Neural cell (in vitro differentiated cells): ENCODE results near the gene NDUFV2. TPM values are rescaled to one million over a fixed set of nuclear protein-coding genes. Genes with fewer than 3 reads are reported as not detected.

Source experiments
- H2AFZ ChIP-seq: fragments of 200-600, 300-800 bp; sonication (generic), shearing (Covaris generic); 2 replicates; pipeline ENCODE4 v1.6.0; 2014; ENCODE audit warnings: low read depth, mild to moderate bottlenecking, antibody characterized with exemption, low read length, moderate library complexity
- H3F3A ChIP-seq: fragments of 200-600 bp; shearing (Covaris generic); 2 replicates; pipeline ENCODE4 v1.6.1; 2016; ENCODE audit warnings: mild to moderate bottlenecking, moderate library complexity, mixed read lengths, antibody characterized with exemption, low read length; ENCODE audit not compliant: insufficient read depth, poor library complexity, severe bottlenecking
- H3K27ac ChIP-seq: fragments of 200-600, 300-800 bp; sonication (generic), shearing (Covaris generic); 2 replicates; pipeline ENCODE4 v1.5.1; 2014; ENCODE audit warnings: mild to moderate bottlenecking, low read length, moderate library complexity
- H3K27me3 ChIP-seq: fragments of 300-800, 200-600 bp; sonication (generic), shearing (Covaris generic); 2 replicates; pipeline ENCODE4 v1.6.0; 2014; ENCODE audit warnings: mild to moderate bottlenecking, low read depth, low read length, moderate library complexity; ENCODE audit not compliant: insufficient read depth
- H3K36me3 ChIP-seq: fragments of 300-800, 200-600 bp; sonication (generic), shearing (Covaris generic); 2 replicates; pipeline ENCODE4 v1.5.1; 2014; ENCODE audit warnings: mild to moderate bottlenecking, antibody characterized with exemption, low read length, moderate library complexity; ENCODE audit not compliant: insufficient read depth
- H3K4me2 ChIP-seq: fragments of 300-800, 200-600 bp; sonication (generic), shearing (Covaris generic); 2 replicates; pipeline ENCODE4 v1.6.0; 2014; ENCODE audit warnings: mild to moderate bottlenecking, low read length
- H3K4me3 ChIP-seq: fragments of 300-800, 200-600 bp; sonication (generic), shearing (Covaris generic); 2 replicates; pipeline ENCODE4 v1.5.1; 2014; ENCODE audit warnings: mild to moderate bottlenecking, low read length, moderate library complexity
- H3K79me2 ChIP-seq: fragments of 200-600 bp; shearing (Covaris generic); replicated peaks from 2 replicates; pipeline ENCODE4 v1.6.0; 2014; ENCODE audit warnings: mild to moderate bottlenecking, low read length, moderate library complexity; ENCODE audit not compliant: insufficient read depth
- H3K9ac ChIP-seq: fragments of 300-800, 200-600 bp; sonication (generic), shearing (Covaris generic); 2 replicates; pipeline ENCODE4 v1.6.1; 2016; ENCODE audit warnings: mild to moderate bottlenecking, low read length, mixed read lengths
- H3K9me2 ChIP-seq: fragments of 200-600 bp; shearing (Covaris generic); 2 replicates; pipeline ENCODE4 v1.6.1; 2016; ENCODE audit warnings: mild to moderate bottlenecking, low read length, mixed read lengths; ENCODE audit not compliant: insufficient read depth
- H3K9me3 ChIP-seq: fragments of 200-600, 300-800 bp; sonication (generic), shearing (Covaris generic); 2 replicates; pipeline ENCODE4 v1.6.1; 2016; ENCODE audit warnings: mild to moderate bottlenecking, mixed run types, low read length, moderate library complexity, mixed read lengths
- H4K20me1 ChIP-seq: fragments of 200-600 bp; shearing (Covaris generic); 2 replicates; pipeline ENCODE4 v1.6.1; 2016; ENCODE audit warnings: mild to moderate bottlenecking, mixed run types; ENCODE audit not compliant: insufficient read depth
- CTCF ChIP-seq: fragments of 450-650 bp; IDR thresholded peaks from 2 replicates; pipeline ENCODE4 v1.5.1; 2014; ENCODE audit warnings: antibody characterized with exemption, mild to moderate bottlenecking, moderate library complexity; ENCODE audit not compliant: poor library complexity, severe bottlenecking
- EP300 ChIP-seq: fragments of 450-650 bp; conservative IDR thresholded peaks from 2 replicates; pipeline ENCODE4 v1.6.1; 2014; ENCODE audit warnings: antibody characterized with exemption, mild to moderate bottlenecking, moderate library complexity; ENCODE audit not compliant: poor library complexity, severe bottlenecking
- EZH2 ChIP-seq: fragments of 200-600, 300-800 bp; shearing (Covaris generic), sonication (generic); IDR thresholded peaks from 2 replicates; pipeline ENCODE4 v1.6.1; 2014; ENCODE audit warnings: antibody characterized with exemption, low read length, borderline replicate concordance, mild to moderate bottlenecking; ENCODE audit not compliant: insufficient read depth, poor library complexity, severe bottlenecking
- MXI1 ChIP-seq: fragments of 450-650 bp; conservative IDR thresholded peaks from 2 replicates; pipeline ENCODE4 v1.6.1; 2014; ENCODE audit warnings: antibody characterized with exemption, mild to moderate bottlenecking; ENCODE audit not compliant: poor library complexity, severe bottlenecking
- POLR2AphosphoS5 ChIP-seq: IDR thresholded peaks from 2 replicates; pipeline ENCODE4 v1.6.1; 2012
- RAD21 ChIP-seq: fragments of 450-650 bp; conservative IDR thresholded peaks from 2 replicates; pipeline ENCODE4 v1.6.1; 2014; ENCODE audit warnings: antibody characterized with exemption, mild to moderate bottlenecking, moderate library complexity
- SMC3 ChIP-seq: fragments of 450-650 bp; conservative IDR thresholded peaks from 2 replicates; pipeline ENCODE4 v1.6.1; 2014; ENCODE audit warnings: antibody characterized with exemption, mild to moderate bottlenecking, moderate library complexity; ENCODE audit not compliant: poor library complexity
- TAF1 ChIP-seq: IDR thresholded peaks from 2 replicates; pipeline ENCODE4 v1.6.1; 2012; ENCODE audit warnings: low read depth
- polyA plus RNA-seq: library from polyadenylated mRNA; depleted of rRNA; stranded (reverse); fragments of >200 nt; gene quantifications from 2 replicates; pipeline ENCODE4 v1.2.3, GENCODE V29; 2014
- TF ChIP-seq, protein P1 (sequence below): IDR thresholded peaks from 2 replicates; pipeline ENCODE4 v1.6.1; 2012; ENCODE audit warnings: borderline replicate concordance

Gene NDUFV2
- polyA plus RNA-seq, 1 donor from 2014 or later: 285 TPM

GRCh38 chr18:9066358-9066757 is 36.1 kb upstream of the NDUFV2 start:
- Histone ChIP-seq H3K27ac (no peak overlapping the region), H2AFZ (no peak overlapping the region), H3F3A (no peaks in the 10 kb centered on the region), H3K4me3 (no peak overlapping the region), H4K20me1 (no peaks in the 10 kb centered on the region), H3K4me2 (no peak overlapping the region), H3K9ac (no peak overlapping the region), H3K79me2 (no peaks in the 10 kb centered on the region), H3K9me2 (no peaks in the 10 kb centered on the region), H3K9me3 (no peaks in the 10 kb centered on the region), H3K27me3 (no peaks in the 10 kb centered on the region), H3K36me3 (no peaks in the 10 kb centered on the region)
- TF ChIP-seq CTCF: no peak
- no peak for TF ChIP-seq EP300
- TF ChIP-seq RAD21: no peak
- TF ChIP-seq, protein P1, sequence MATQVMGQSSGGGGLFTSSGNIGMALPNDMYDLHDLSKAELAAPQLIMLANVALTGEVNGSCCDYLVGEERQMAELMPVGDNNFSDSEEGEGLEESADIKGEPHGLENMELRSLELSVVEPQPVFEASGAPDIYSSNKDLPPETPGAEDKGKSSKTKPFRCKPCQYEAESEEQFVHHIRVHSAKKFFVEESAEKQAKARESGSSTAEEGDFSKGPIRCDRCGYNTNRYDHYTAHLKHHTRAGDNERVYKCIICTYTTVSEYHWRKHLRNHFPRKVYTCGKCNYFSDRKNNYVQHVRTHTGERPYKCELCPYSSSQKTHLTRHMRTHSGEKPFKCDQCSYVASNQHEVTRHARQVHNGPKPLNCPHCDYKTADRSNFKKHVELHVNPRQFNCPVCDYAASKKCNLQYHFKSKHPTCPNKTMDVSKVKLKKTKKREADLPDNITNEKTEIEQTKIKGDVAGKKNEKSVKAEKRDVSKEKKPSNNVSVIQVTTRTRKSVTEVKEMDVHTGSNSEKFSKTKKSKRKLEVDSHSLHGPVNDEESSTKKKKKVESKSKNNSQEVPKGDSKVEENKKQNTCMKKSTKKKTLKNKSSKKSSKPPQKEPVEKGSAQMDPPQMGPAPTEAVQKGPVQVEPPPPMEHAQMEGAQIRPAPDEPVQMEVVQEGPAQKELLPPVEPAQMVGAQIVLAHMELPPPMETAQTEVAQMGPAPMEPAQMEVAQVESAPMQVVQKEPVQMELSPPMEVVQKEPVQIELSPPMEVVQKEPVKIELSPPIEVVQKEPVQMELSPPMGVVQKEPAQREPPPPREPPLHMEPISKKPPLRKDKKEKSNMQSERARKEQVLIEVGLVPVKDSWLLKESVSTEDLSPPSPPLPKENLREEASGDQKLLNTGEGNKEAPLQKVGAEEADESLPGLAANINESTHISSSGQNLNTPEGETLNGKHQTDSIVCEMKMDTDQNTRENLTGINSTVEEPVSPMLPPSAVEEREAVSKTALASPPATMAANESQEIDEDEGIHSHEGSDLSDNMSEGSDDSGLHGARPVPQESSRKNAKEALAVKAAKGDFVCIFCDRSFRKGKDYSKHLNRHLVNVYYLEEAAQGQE: no peak
- no peak for TF ChIP-seq SMC3
- no peak for TF ChIP-seq TAF1
- TF ChIP-seq POLR2AphosphoS5: no peak
- no peak for TF ChIP-seq MXI1
- TF ChIP-seq EZH2: no peak

GRCh38 chr18:9066817-9067306 is 35.6 kb upstream of the NDUFV2 start:
- Histone ChIP-seq H3K27ac (no peak overlapping the region), H3K4me3 (no peak overlapping the region), H3K4me2 (no peak overlapping the region), H4K20me1 (no peaks in the 10 kb centered on the region), H3K9me3 (no peaks in the 10 kb centered on the region), H3K79me2 (no peaks in the 10 kb centered on the region), H3K9ac (no peak overlapping the region), H3K36me3 (no peaks in the 10 kb centered on the region), H2AFZ (no peak overlapping the region), H3K9me2 (no peaks in the 10 kb centered on the region), H3F3A (no peaks in the 10 kb centered on the region), H3K27me3 (no peaks in the 10 kb centered on the region)
- TF ChIP-seq SMC3: no peak
- no peak for TF ChIP-seq MXI1
- TF ChIP-seq POLR2AphosphoS5: no peak
- TF ChIP-seq EP300: no peak
- no peak for TF ChIP-seq TAF1
- no peak for TF ChIP-seq RAD21
- TF ChIP-seq EZH2: no peak
- no peak for TF ChIP-seq CTCF
- TF ChIP-seq, protein P1: no peak
